HG02970 (cell line): ENCODE results near the gene OSGIN1.

Experiments
- ATAC-seq: cut with Tn5 transposase; IDR thresholded peaks from one replicate; pipeline ENCODE4 v1.9.1; 2021; ENCODE audit warnings: mild to moderate bottlenecking, moderate library complexity, moderate number of reproducible peaks; ENCODE audit not compliant: unreplicated experiment, low FRiP score

The OSGIN1 gene

GRCh38 chr16:83952940-83953795, at the start of gene OSGIN1:
Gene OSGIN1, plus strand, starts transcription at chr16:83953240. Its CDS starts 4,432 bp downstream, at chr16:83957672.
- ATAC-seq = no peak

- no peak for ATAC-seq
Measured at GRCh38 chr16:83903751-83904150, 49.3 kb upstream of the OSGIN1 start.

- no peak for ATAC-seq
Measured at GRCh38 chr16:83906683-83907082, 46.4 kb upstream of the OSGIN1 start.

GRCh38 chr16:83907111-83907510, 45.9 kb upstream of the OSGIN1 start:
- no peak for ATAC-seq

GRCh38 chr16:83907631-83908250, 45.3 kb upstream of the OSGIN1 start:
- ATAC-seq = no peak

- ATAC-seq = no peak
Measured at GRCh38 chr16:83908798-83909197, 44.2 kb upstream of the OSGIN1 start.

GRCh38 chr16:83911290-83911689, 41.8 kb upstream of the OSGIN1 start:
- no peak for ATAC-seq

GRCh38 chr16:83912519-83913244, 40.4 kb upstream of the OSGIN1 start:
- no peak for ATAC-seq

- ATAC-seq = no peak
Measured at GRCh38 chr16:83913245-83913633, 39.8 kb upstream of the OSGIN1 start.

GRCh38 chr16:83914091-83914710, 38.8 kb upstream of the OSGIN1 start:
- no peak for ATAC-seq

GRCh38 chr16:83915081-83915480, 38.0 kb upstream of the OSGIN1 start:
- no peak for ATAC-seq

GRCh38 chr16:83915491-83915890, 37.5 kb upstream of the OSGIN1 start:
- no peak for ATAC-seq

- no peak for ATAC-seq
Measured at GRCh38 chr16:83917152-83918120, 35.6 kb upstream of the OSGIN1 start.

- no peak for ATAC-seq
Measured at GRCh38 chr16:83920894-83921491, 32.0 kb upstream of the OSGIN1 start.

- ATAC-seq = no peak
Measured at GRCh38 chr16:83923581-83924365, 29.3 kb upstream of the OSGIN1 start.

- ATAC-seq = no peak
Measured at GRCh38 chr16:83924686-83925085, 28.4 kb upstream of the OSGIN1 start.

- ATAC-seq = no peak
Measured at GRCh38 chr16:83925095-83925905, 27.7 kb upstream of the OSGIN1 start.
